Keratinocyte (primary cell): ENCODE data around the gene HDLBP.

Source experiments
- EZH2 ChIP-seq: IDR thresholded peaks from one replicate; pipeline ENCODE4 v1.6.1; 2012; ENCODE audit warnings: inconsistent platforms, mild to moderate bottlenecking, low read length, moderate library complexity
- TF ChIP-seq, protein P1 (sequence below), 3 experiments: IDR thresholded peaks in 1 of 3; conservative IDR thresholded peaks in 1 of 3; optimal IDR thresholded peaks in 1 of 3; 2 replicates in 2 of 3; 3 replicates in 1 of 3; pipeline versions ENCODE3 to v1.5.1; 2011; ENCODE audit warnings: low read length in 3 of 3, mild to moderate bottlenecking in 3 of 3, moderate library complexity in 2 of 3, control low read depth in 1 of 3, inconsistent platforms in 1 of 3; ENCODE audit not compliant: insufficient read depth in 2 of 3; ENCODE audit errors: extremely low read depth in 1 of 3

DNA sequence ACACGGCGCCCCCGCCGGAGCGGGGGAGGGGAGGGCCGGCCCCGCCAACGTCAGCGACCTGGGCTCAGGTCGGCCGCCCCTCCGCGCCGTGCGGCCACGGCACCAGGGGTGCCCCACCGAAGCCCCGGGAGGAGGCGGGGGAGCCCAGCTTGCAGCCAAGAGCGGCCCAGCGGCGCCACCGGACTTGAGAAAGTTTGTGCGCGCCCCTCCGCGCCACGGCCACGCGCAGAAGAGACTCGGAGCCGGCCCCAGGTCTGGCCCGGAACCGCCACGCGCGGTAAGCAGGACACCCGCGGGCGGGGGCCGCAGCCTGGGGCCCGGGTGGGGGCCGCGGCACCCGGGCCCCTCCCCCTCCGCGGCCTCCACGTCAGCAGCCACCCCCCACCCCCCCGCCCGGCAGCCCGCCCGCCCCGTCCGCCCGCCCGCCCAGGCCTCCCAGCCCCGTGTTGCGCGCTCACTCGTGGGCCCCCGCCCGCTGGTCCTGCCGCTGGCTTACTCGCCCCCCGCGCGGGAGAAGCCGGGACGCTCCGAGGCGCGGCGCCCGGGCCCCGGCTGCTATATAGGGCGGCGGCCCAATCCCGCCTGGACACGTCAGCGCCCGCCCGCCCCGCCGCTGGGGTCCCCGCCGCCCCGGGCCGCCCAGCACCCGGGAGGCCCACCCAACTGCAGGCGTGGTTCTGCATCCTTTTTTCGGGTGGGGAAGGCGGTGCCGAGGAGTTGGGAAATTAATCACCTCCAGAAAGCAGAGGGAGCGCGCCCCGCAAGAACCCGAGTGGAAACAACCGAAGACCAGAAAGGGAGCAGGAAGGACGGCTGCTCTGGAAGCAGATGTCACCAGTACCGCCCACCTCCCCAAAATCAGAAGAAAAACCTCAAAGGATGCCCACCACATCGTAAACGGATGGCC, 42.9 kb downstream of the HDLBP start:
- TF ChIP-seq, protein P1, sequence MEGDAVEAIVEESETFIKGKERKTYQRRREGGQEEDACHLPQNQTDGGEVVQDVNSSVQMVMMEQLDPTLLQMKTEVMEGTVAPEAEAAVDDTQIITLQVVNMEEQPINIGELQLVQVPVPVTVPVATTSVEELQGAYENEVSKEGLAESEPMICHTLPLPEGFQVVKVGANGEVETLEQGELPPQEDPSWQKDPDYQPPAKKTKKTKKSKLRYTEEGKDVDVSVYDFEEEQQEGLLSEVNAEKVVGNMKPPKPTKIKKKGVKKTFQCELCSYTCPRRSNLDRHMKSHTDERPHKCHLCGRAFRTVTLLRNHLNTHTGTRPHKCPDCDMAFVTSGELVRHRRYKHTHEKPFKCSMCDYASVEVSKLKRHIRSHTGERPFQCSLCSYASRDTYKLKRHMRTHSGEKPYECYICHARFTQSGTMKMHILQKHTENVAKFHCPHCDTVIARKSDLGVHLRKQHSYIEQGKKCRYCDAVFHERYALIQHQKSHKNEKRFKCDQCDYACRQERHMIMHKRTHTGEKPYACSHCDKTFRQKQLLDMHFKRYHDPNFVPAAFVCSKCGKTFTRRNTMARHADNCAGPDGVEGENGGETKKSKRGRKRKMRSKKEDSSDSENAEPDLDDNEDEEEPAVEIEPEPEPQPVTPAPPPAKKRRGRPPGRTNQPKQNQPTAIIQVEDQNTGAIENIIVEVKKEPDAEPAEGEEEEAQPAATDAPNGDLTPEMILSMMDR (optimal IDR thresholded peaks at IDR 0.05 in 1 of 3, IDR thresholded peaks at IDR 0.05 in 1 of 3, conservative IDR thresholded peaks at IDR 0.05 in 1 of 3; ENCODE audit: extremely low read depth in 1 of 3, insufficient read depth in 2 of 3, low read length in 3 of 3): no peak
- no peak for TF ChIP-seq EZH2
